Raji (cell line): ENCODE data around the gene TANC1.

Experiments used
- POLR2A ChIP-seq: IDR thresholded peaks from 2 replicates; pipeline ENCODE4 v1.6.1; 2011; ENCODE audit warnings: low read depth, low read length, control low read depth; ENCODE audit not compliant: insufficient read depth

The TANC1 gene

GRCh38 chr2:159134979-159135378 is 166.5 kb downstream of the TANC1 start:
- no peak for TF ChIP-seq POLR2A

- TF ChIP-seq POLR2A: no peak
These were observed 168.0 kb downstream of the TANC1 start for GRCh38 chr2:159136391-159136790.

- no peak for TF ChIP-seq POLR2A
These were observed 169.2 kb downstream of the TANC1 start for GRCh38 chr2:159137511-159138241.

GRCh38 chr2:159138642-159139182 is 170.3 kb downstream of the TANC1 start:
- no peak for TF ChIP-seq POLR2A

- TF ChIP-seq POLR2A: no peak
These were observed 170.9 kb downstream of the TANC1 start for GRCh38 chr2:159139216-159139933.

GRCh38 chr2:159140070-159140769 is 171.8 kb downstream of the TANC1 start:
- no peak for TF ChIP-seq POLR2A

- no peak for TF ChIP-seq POLR2A
These were observed 176.6 kb downstream of the TANC1 start for GRCh38 chr2:159144776-159145614.

GRCh38 chr2:159145745-159146354 is 177.4 kb downstream of the TANC1 start:
- TF ChIP-seq POLR2A: no peak

- no peak for TF ChIP-seq POLR2A
These were observed 178.7 kb downstream of the TANC1 start for GRCh38 chr2:159146996-159147666.

- no peak for TF ChIP-seq POLR2A
These were observed 179.2 kb downstream of the TANC1 start for GRCh38 chr2:159147690-159148089.

- TF ChIP-seq POLR2A: no peak
These were observed 180.5 kb downstream of the TANC1 start for GRCh38 chr2:159148901-159149300.

GRCh38 chr2:159149747-159150146 is 181.3 kb downstream of the TANC1 start:
- TF ChIP-seq POLR2A: no peak

- TF ChIP-seq POLR2A: no peak
These were observed 181.9 kb downstream of the TANC1 start for GRCh38 chr2:159150280-159150746.

GRCh38 chr2:159151198-159152127 is 183.0 kb downstream of the TANC1 start:
- TF ChIP-seq POLR2A: no peak
